A549 (cell line): ENCODE data around the gene XRCC4. TPM values are rescaled to one million over a fixed set of nuclear protein-coding genes. Genes with fewer than 3 reads are reported as not detected.

Source experiments
- ATAC-seq, 2 experiments: fragments of 200-7000 bp in 1 of 2; fragments of >200 bp in 1 of 2; cut with Nextera tagmentation in 1 of 2; cut with Tn5 transposase in 1 of 2; 3 replicates each; pipeline versions ENCODE4 v1.8.0 to v1.9.1; 2018 to 2020; ENCODE audit warnings: mild to moderate bottlenecking in 1 of 2, moderate library complexity in 1 of 2
- CTCF ChIA-PET: fragments of 300-600 bp; sonication (Branson Sonifier 250); formaldehyde crosslinking; extraction: SDS; loops from one replicate; lab custom pipeline; 2021; ENCODE audit warnings: antibody characterized with exemption, inconsistent platforms; lab: Yijun Ruan, JAX
- POLR2A ChIA-PET: fragments of 350-600 bp; formaldehyde crosslinking; extraction: SDS; loops from one replicate; lab custom pipeline; 2021; ENCODE audit warnings: antibody characterized with exemption, inconsistent platforms; lab: Yijun Ruan, JAX
- DNase-seq, 2 experiments: peaks; one replicate each; pipeline versions ENCODE4 v3.0.0 to v3.0.0-alpha.2; 2011 to 2016; ENCODE audit warnings: low read depth in 1 of 2, low spot score in 1 of 2
- FAIRE-seq: peaks from 2 replicates; lab custom pipeline; 2011; peaks lifted over from hg19 to GRCh38; lab: Jason Lieb, UNC
- H3K27ac ChIP-seq, 2 experiments: fragments of >200 bp; sonication (Bioruptor Twin); formaldehyde crosslinking; 3 replicates each; pipeline ENCODE4 v1.5.1; 2016 to 2017
- H3K4me1 ChIP-seq: fragments of >200 bp; sonication (Bioruptor Twin); formaldehyde crosslinking; 3 replicates; pipeline ENCODE4 v1.6.1; 2016
- H3K4me2 ChIP-seq: fragments of >200 bp; sonication (Bioruptor Twin); formaldehyde crosslinking; 3 replicates; pipeline ENCODE4 v1.6.1; 2016
- H3K4me3 ChIP-seq: fragments of >200 bp; sonication (Bioruptor Twin); formaldehyde crosslinking; 3 replicates; pipeline ENCODE4 v1.5.1; 2016
- H3K9me3 ChIP-seq: fragments of >200 bp; sonication (Bioruptor Twin); formaldehyde crosslinking; 3 replicates; pipeline ENCODE4 v1.6.1; 2016
- CBX2 ChIP-seq: fragments of 200-600 bp; sonication (generic); IDR thresholded peaks from 2 replicates; pipeline ENCODE4 v1.6.1; 2016; ENCODE audit warnings: low read depth, mild to moderate bottlenecking, borderline replicate concordance
- CBX8 ChIP-seq: fragments of 200-600 bp; sonication (generic); IDR thresholded peaks from 2 replicates; pipeline ENCODE4 v1.6.1; 2016
- CHD4 ChIP-seq: fragments of 200-600 bp; sonication (generic); IDR thresholded peaks from 2 replicates; pipeline ENCODE4 v1.6.1; 2016; ENCODE audit warnings: antibody characterized with exemption, mild to moderate bottlenecking, borderline replicate concordance
- EHF ChIP-seq: fragments of 250-450 bp; sonication (Bioruptor Pico); IDR thresholded peaks from 2 replicates; pipeline ENCODE4 v1.5.0; 2020; ENCODE audit warnings: mild to moderate bottlenecking
- FOSB ChIP-seq: fragments of 250-450 bp; sonication (Bioruptor Pico); IDR thresholded peaks from 2 replicates; pipeline ENCODE4 v1.5.0; 2020; ENCODE audit warnings: mild to moderate bottlenecking, moderate library complexity
- FOXS1 ChIP-seq: fragments of 250-450 bp; sonication (Bioruptor Pico); IDR thresholded peaks from 2 replicates; pipeline ENCODE4 v1.5.0; 2020; ENCODE audit warnings: mild to moderate bottlenecking, moderate library complexity
- HDAC2 ChIP-seq: fragments of 200-600 bp; sonication (generic); IDR thresholded peaks from 2 replicates; pipeline ENCODE4 v1.6.1; 2016
- HEYL ChIP-seq: fragments of 250-450 bp; sonication (Bioruptor Pico); IDR thresholded peaks from 2 replicates; pipeline ENCODE4 v1.8.0; 2021; ENCODE audit warnings: mild to moderate bottlenecking, moderate library complexity
- JUNB ChIP-seq: fragments of >200 bp; sonication (Bioruptor Twin); formaldehyde crosslinking; IDR thresholded peaks from 2 replicates; pipeline ENCODE4 v1.6.1; 2016
- KDM1A ChIP-seq: fragments of 200-600 bp; sonication (generic); IDR thresholded peaks from 2 replicates; pipeline ENCODE4 v1.6.1; 2016; ENCODE audit warnings: low read depth, mild to moderate bottlenecking
- MAFK ChIP-seq: fragments of 450-650 bp; IDR thresholded peaks from 2 replicates; pipeline ENCODE4 v1.6.1; 2014; ENCODE audit not compliant: partially characterized antibody
- MYC ChIP-seq: IDR thresholded peaks from 2 replicates; pipeline ENCODE4 v1.6.1; 2012; ENCODE audit warnings: mild to moderate bottlenecking, inconsistent platforms, low read length, improper control_type of control experiment, borderline replicate concordance
- POLR2AphosphoS2 ChIP-seq: conservative IDR thresholded peaks from 2 replicates; pipeline ENCODE4 v1.6.1; 2012; ENCODE audit warnings: low read length, improper control_type of control experiment, inconsistent platforms
- SREBF2 ChIP-seq: fragments of 450-650 bp; IDR thresholded peaks from 2 replicates; pipeline ENCODE4 v1.6.1; 2014; ENCODE audit warnings: mild to moderate bottlenecking, moderate library complexity
- TFCP2L1 ChIP-seq: fragments of 250-450 bp; sonication (Bioruptor Pico); IDR thresholded peaks from 2 replicates; pipeline ENCODE4 v1.5.0; 2021; ENCODE audit warnings: mild to moderate bottlenecking
- TP53 ChIP-seq: fragments of 250-450 bp; sonication (Bioruptor Pico); IDR thresholded peaks from 2 replicates; pipeline ENCODE4 v1.5.0; 2021; ENCODE audit warnings: mild to moderate bottlenecking, moderate library complexity
- ZC3H11A ChIP-seq: fragments of 450-650 bp; IDR thresholded peaks from 2 replicates; pipeline ENCODE4 v1.6.1; 2014; ENCODE audit warnings: antibody characterized with exemption, mild to moderate bottlenecking
- ZNF302 ChIP-seq: fragments of 250-450 bp; sonication (Bioruptor Pico); IDR thresholded peaks from 2 replicates; pipeline ENCODE4 v1.9.0; 2021; ENCODE audit warnings: inconsistent platforms, mild to moderate bottlenecking, moderate library complexity
- ZSCAN20 ChIP-seq: fragments of 250-450 bp; sonication (Bioruptor Pico); IDR thresholded peaks from 2 replicates; pipeline ENCODE4 v1.8.0; 2022; ENCODE audit warnings: mild to moderate bottlenecking, moderate library complexity
- WGBS: methylation state at CpG from one replicate; pipeline ENCODE4 v1.1.6; 2017; ENCODE audit errors: missing lambda C conversion rate; 5-methylcytosine and 5-hydroxymethylcytosine counted together
- polyA plus RNA-seq, 4 experiments: library from polyadenylated mRNA; depleted of rRNA in 3 of 4; stranded (reverse); fragments of >200 nt; fragmentation: RNase III in 1 of 4; extraction: RNeasy Plus Mini Kit Qiagen cat#74134 plus additional on column Dnase treatment in 1 of 4; gene quantifications; 2 replicates in 3 of 4; 3 replicates in 1 of 4; pipeline ENCODE4 v1.2.3, GENCODE V29; 2011 to 2017
- TF ChIP-seq, protein P1 (sequence below): fragments of 200-600 bp; sonication (generic); IDR thresholded peaks from 2 replicates; pipeline ENCODE4 v1.6.1; 2016; ENCODE audit warnings: antibody characterized with exemption, mild to moderate bottlenecking, moderate library complexity
- TF ChIP-seq, protein P2 (sequence below): IDR thresholded peaks from 2 replicates; pipeline ENCODE4 v1.6.1; 2012
- TF ChIP-seq, protein P3 (sequence below): IDR thresholded peaks from 2 replicates; pipeline ENCODE4 v1.6.1; 2012
- TF ChIP-seq, protein P4 (sequence below): fragments of >200 bp; sonication (Bioruptor Twin); formaldehyde crosslinking; IDR thresholded peaks from 2 replicates; pipeline ENCODE4 v1.6.1; 2016
- TF ChIP-seq, protein P5 (sequence below): IDR thresholded peaks from 2 replicates; pipeline ENCODE4 v1.6.1; 2012; ENCODE audit warnings: low read depth, borderline replicate concordance
- TF ChIP-seq, protein P6 (sequence below): fragments of >200 bp; sonication (Bioruptor Twin); formaldehyde crosslinking; IDR thresholded peaks from 3 replicates; pipeline ENCODE4 v1.6.1; 2016

The XRCC4 gene
- polyA plus RNA-seq, 2 of the 4 experiments (the other 2 are of a cell fraction): 14.3 to 14.8 TPM

DNA sequence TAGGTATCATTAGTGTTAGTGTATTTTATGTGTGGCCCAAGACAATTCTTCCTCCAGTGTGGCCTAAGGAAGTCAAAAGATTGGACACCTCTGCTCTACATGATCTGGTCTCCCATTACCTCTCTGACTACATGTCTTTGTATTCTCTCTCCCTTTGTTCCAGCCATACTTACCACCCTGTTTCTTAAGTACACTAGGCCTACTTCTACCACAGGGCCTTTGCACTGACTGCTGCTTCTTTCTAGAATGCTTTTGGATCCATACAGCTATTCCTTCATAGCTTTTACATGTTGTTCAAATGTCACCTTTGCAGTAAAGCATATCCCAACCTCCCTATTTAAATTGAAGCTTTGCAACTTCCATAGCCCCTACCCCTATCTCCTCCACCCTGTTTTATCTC, 5.4 kb downstream of the XRCC4 start:
- CTCF ChIA-PET: interaction anchor here (0.9 kb wide), 1 partner anchor 256 kb away, joined by 5 read pairs; no protein-coding TSS in a partner anchor
- DNase-seq (no peak), FAIRE-seq (no peak), ATAC-seq (no peak)
- POLR2A ChIA-PET: no interaction called here
- no peak overlapping the region for H3K4me3 ChIP-seq
- H3K4me2 ChIP-seq: no peak overlapping the region
- H3K27ac ChIP-seq: no peak overlapping the region
- H3K4me1 ChIP-seq: peaks cover 7% of the 10 kb centered on the region; the same call in 1 of the 3 replicates
- TF ChIP-seq MYC: no peak
- no peak for TF ChIP-seq ZNF302 (CRISPR knock-in tag)
- no peak for TF ChIP-seq TP53 (CRISPR knock-in tag)
- TF ChIP-seq, protein P1, sequence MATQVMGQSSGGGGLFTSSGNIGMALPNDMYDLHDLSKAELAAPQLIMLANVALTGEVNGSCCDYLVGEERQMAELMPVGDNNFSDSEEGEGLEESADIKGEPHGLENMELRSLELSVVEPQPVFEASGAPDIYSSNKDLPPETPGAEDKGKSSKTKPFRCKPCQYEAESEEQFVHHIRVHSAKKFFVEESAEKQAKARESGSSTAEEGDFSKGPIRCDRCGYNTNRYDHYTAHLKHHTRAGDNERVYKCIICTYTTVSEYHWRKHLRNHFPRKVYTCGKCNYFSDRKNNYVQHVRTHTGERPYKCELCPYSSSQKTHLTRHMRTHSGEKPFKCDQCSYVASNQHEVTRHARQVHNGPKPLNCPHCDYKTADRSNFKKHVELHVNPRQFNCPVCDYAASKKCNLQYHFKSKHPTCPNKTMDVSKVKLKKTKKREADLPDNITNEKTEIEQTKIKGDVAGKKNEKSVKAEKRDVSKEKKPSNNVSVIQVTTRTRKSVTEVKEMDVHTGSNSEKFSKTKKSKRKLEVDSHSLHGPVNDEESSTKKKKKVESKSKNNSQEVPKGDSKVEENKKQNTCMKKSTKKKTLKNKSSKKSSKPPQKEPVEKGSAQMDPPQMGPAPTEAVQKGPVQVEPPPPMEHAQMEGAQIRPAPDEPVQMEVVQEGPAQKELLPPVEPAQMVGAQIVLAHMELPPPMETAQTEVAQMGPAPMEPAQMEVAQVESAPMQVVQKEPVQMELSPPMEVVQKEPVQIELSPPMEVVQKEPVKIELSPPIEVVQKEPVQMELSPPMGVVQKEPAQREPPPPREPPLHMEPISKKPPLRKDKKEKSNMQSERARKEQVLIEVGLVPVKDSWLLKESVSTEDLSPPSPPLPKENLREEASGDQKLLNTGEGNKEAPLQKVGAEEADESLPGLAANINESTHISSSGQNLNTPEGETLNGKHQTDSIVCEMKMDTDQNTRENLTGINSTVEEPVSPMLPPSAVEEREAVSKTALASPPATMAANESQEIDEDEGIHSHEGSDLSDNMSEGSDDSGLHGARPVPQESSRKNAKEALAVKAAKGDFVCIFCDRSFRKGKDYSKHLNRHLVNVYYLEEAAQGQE: no peak
- H3K9me3 ChIP-seq: no peaks in the 10 kb centered on the region

DNA sequence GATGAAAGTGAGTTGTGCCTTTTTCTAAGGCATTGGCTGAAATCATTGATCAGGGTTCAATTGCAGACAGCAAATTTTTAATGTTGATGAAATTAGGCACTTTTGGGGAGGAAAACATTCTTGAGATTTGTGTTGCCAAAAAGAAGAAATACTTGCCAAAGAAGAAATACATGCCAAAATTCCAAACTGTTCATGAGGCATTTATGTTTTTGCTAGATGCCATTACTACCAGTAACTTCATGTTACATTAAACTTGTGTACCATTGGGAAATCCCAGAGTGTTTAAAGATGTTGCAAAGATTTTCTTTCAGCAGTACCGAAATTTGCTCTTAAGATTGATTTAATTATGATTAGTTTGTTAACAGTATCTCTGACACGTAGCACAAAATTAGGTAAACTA, 7.0 kb downstream of the XRCC4 start:
- no peaks in the 10 kb centered on the region for H3K9me3 ChIP-seq
- no peak for DNase-seq
- TF ChIP-seq CHD4 (no peak), ZSCAN20 (CRISPR knock-in tag) (no peak), CBX8 (no peak), HDAC2 (no peak), HEYL (no peak)
- TF ChIP-seq, protein P2, sequence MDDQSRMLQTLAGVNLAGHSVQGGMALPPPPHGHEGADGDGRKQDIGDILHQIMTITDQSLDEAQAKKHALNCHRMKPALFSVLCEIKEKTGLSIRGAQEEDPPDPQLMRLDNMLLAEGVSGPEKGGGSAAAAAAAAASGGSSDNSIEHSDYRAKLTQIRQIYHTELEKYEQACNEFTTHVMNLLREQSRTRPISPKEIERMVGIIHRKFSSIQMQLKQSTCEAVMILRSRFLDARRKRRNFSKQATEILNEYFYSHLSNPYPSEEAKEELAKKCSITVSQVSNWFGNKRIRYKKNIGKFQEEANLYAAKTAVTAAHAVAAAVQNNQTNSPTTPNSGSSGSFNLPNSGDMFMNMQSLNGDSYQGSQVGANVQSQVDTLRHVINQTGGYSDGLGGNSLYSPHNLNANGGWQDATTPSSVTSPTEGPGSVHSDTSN: no peak
- TF ChIP-seq, all 56 proteins: peak for 0
- no peaks in the 10 kb centered on the region for H3K4me1 ChIP-seq
- no peak overlapping the region for H3K4me3 ChIP-seq
- no peak overlapping the region for H3K4me2 ChIP-seq
- FAIRE-seq: no peak
- ATAC-seq: no peak
- POLR2A ChIA-PET: no interaction called here
- no peak overlapping the region for H3K27ac ChIP-seq
- CTCF ChIA-PET: no interaction called here
- WGBS: 90% methylated on average over 2 of the region's 2 CpGs

DNA sequence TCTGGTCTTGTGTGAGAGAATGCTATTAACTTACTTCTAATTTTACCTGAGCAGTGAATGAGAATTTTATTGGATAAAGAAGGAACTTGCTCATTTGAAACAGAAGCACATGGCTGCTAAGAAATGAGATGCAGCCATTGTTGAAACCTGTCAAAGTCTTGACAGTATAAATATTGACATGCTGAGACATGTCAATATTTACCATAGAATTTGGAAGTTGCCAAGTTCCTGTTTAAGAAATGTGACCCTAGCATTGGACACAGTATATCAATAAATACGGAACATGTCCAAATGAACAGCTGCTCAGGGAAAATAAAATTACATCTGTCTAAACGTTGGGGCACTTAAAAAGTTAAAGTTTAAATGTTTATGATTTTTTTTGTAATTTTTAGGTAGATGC, 7.8 kb downstream of the XRCC4 start:
- TF ChIP-seq SREBF2: no peak
- TF ChIP-seq, protein P3, sequence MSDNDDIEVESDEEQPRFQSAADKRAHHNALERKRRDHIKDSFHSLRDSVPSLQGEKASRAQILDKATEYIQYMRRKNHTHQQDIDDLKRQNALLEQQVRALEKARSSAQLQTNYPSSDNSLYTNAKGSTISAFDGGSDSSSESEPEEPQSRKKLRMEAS: no peak
- no peak for TF ChIP-seq JUNB
- TF ChIP-seq ZC3H11A: no peak
- TF ChIP-seq TFCP2L1: no peak
- TF ChIP-seq, protein P4, sequence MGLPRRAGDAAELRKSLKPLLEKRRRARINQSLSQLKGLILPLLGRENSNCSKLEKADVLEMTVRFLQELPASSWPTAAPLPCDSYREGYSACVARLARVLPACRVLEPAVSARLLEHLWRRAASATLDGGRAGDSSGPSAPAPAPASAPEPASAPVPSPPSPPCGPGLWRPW: no peak
- TF ChIP-seq FOXS1: no peak
- no peak for TF ChIP-seq ZSCAN20 (CRISPR knock-in tag)
- TF ChIP-seq, protein P5, sequence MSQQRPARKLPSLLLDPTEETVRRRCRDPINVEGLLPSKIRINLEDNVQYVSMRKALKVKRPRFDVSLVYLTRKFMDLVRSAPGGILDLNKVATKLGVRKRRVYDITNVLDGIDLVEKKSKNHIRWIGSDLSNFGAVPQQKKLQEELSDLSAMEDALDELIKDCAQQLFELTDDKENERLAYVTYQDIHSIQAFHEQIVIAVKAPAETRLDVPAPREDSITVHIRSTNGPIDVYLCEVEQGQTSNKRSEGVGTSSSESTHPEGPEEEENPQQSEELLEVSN: no peak
- no peak for TF ChIP-seq FOSB (CRISPR knock-in tag)
- no peak for TF ChIP-seq POLR2AphosphoS2
- TF ChIP-seq, protein P6, sequence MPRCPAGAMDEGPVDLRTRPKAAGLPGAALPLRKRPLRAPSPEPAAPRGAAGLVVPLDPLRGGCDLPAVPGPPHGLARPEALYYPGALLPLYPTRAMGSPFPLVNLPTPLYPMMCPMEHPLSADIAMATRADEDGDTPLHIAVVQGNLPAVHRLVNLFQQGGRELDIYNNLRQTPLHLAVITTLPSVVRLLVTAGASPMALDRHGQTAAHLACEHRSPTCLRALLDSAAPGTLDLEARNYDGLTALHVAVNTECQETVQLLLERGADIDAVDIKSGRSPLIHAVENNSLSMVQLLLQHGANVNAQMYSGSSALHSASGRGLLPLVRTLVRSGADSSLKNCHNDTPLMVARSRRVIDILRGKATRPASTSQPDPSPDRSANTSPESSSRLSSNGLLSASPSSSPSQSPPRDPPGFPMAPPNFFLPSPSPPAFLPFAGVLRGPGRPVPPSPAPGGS: no peak
- no peak for TF ChIP-seq KDM1A
- TF ChIP-seq EHF (CRISPR knock-in tag): no peak
- TF ChIP-seq CBX2: no peak
- TF ChIP-seq MAFK: no peak

More for the DNA sequence above, 7.8 kb downstream of the XRCC4 start:
- H3K4me3 ChIP-seq: no peak overlapping the region
- POLR2A ChIA-PET: no interaction called here
- no peak for ATAC-seq
- no peaks in the 10 kb centered on the region for H3K9me3 ChIP-seq
- WGBS: 54% methylated on average over 2 of the region's 2 CpGs
- no peak overlapping the region for H3K27ac ChIP-seq
- H3K4me1 ChIP-seq: no peaks in the 10 kb centered on the region
- no peak for FAIRE-seq
- no peak for DNase-seq
- CTCF ChIA-PET: interaction anchor here (0.8 kb wide), 1 partner anchor 9 kb away, joined by 3 read pairs; no protein-coding TSS in a partner anchor
- no peak overlapping the region for H3K4me2 ChIP-seq
